ENCODE measurements around the gene CLIP2.
"Not testable (repeated sequence)": the region's sequence is repeated elsewhere in the genome, so short reads cannot be mapped to it uniquely, and the experiment has no call there.

The CLIP2 gene

DNA sequence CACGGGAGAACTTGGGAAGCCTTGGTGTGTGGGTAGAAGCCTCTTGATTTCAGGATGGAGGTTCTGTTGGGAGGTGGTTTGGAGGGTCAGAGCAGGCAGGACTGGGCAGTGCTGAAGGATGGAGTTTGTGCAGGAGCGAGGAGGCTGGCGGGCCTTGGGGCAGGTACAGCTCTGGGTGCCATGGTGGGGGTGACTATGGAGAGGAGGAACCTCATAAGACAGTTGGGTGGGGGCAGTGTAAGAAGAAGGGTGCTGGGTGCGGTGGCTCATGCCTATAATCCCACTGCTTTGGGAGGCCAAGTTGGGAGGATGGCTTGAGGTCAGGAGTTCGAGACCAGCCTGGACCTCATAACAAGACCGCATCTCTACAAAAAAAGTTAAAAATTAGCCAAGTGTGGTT lies 109.8 kb downstream of the CLIP2 start:
- no peak for DNase-seq (ENCODE audit: low read depth in 2 of 2)
- TF ChIP-seq, protein P1, sequence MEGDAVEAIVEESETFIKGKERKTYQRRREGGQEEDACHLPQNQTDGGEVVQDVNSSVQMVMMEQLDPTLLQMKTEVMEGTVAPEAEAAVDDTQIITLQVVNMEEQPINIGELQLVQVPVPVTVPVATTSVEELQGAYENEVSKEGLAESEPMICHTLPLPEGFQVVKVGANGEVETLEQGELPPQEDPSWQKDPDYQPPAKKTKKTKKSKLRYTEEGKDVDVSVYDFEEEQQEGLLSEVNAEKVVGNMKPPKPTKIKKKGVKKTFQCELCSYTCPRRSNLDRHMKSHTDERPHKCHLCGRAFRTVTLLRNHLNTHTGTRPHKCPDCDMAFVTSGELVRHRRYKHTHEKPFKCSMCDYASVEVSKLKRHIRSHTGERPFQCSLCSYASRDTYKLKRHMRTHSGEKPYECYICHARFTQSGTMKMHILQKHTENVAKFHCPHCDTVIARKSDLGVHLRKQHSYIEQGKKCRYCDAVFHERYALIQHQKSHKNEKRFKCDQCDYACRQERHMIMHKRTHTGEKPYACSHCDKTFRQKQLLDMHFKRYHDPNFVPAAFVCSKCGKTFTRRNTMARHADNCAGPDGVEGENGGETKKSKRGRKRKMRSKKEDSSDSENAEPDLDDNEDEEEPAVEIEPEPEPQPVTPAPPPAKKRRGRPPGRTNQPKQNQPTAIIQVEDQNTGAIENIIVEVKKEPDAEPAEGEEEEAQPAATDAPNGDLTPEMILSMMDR (IDR thresholded peaks at IDR 0.05; ENCODE audit: low read depth, low read length), result no peak
- H3K4me3 ChIP-seq (replicated peaks in 1 of 2; ENCODE audit: low read depth in 2 of 2, low read length in 2 of 2), result no peak overlapping the region

DNA sequence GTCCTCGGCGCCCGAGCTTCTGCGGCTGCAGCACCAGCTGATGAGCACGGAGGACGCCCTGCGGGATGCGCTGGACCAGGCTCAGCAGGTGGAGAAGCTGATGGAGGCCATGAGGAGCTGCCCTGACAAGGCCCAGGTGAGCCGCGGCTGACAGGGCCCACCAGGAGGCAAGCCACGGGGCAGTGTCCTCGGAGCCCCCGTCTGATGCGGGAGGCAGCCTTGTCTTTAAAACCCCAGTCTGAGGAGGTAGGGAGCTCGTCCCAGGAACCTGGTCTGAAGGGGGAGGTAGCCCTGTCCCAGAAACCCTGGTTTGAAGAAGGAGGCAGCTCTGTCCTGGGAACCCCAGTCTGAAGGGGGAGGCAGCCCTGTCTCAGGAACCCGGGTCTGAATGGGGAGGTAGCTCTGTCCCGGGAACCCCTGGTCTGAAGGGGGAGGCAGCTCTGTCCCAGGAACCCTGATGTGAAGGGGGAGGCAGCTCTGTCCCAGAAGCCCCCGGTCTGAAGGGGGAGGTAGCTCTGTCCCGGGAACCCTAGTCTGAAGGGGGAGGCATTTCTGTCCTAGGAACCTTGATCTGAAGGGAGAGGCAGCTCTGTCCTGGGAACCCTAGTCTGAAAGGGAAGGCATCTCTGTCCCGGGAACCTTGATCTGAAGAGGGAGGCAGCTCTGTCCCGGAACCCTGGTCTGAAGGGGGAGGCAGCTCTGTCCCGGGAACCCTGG lies 111.4 kb downstream of the CLIP2 start:
- TF ChIP-seq, protein P1 (IDR thresholded peaks at IDR 0.05; ENCODE audit: low read depth, low read length), result no peak

DNA sequence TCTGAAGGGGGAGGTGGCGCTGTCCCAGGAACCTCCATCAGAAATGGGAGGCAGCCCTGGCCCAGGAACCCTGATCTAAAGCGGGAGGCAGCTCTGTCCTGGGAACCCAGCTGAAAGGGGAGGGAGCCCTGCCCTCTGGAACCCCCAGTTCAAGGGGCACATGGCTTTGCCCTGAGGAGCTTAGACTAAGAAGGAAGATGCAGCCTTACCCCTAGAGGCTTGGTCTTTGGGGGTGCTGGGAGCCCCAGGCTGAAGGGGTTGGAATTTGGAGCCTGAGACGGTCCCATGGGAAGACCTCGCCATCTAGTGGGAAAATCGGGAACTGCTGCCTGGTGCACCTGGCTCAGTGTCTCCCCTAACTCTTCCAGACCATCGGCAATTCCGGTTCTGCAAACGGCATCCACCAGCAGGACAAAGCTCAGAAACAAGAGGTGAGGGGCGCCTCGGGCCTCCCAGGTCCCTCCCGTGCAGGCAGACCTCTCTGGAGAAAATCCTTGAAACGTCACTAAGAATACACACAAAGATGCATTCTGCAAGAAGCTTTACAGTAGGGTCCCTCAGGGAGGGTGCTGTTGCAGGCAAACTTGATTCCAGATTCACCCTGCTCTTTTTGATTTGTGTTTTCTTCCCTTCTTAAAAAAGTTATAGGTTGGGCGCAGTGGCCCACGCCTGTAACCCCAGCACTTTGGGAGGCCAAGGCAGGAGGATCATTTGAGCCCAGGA lies 112.1 kb downstream of the CLIP2 start:
- TF ChIP-seq, protein P1 (IDR thresholded peaks at IDR 0.05; ENCODE audit: low read depth, low read length), result peak; percentile 98
- H3K4me3 ChIP-seq (replicated peaks in 1 of 2; ENCODE audit: low read depth in 2 of 2, low read length in 2 of 2), result no peak overlapping the region
- peak; percentile 61 to 66 for DNase-seq (ENCODE audit: low read depth in 2 of 2)

More for the DNA sequence above, 111.4 kb downstream of the CLIP2 start:
- no peak for DNase-seq (ENCODE audit: low read depth in 2 of 2)
- no peak overlapping the region for H3K4me3 ChIP-seq (replicated peaks in 1 of 2; ENCODE audit: low read depth in 2 of 2, low read length in 2 of 2)

DNA sequence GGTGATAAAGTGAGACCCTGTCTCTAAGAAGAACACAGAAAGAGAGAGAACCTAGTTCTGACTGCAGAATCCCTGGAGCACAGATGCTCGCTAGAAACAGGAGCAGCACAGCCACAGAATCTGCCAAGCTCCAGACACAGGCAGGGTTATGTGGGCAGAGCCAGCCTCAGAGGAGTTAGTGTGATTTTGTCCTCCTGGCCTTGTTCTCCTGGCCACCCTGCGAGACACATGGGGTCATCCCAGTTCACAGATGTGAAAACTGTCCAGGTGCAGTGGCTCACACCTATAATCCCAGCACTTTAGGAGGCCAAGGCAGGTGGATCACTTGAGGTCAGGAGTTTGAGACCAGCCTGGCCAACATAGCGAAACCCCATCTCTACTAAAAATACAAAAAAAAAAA lies 113.5 kb downstream of the CLIP2 start:
- H3K4me3 ChIP-seq (replicated peaks in 1 of 2; ENCODE audit: low read depth in 2 of 2, low read length in 2 of 2); DNase-seq (ENCODE audit: low read depth in 2 of 2): not testable (repeated sequence)

DNA sequence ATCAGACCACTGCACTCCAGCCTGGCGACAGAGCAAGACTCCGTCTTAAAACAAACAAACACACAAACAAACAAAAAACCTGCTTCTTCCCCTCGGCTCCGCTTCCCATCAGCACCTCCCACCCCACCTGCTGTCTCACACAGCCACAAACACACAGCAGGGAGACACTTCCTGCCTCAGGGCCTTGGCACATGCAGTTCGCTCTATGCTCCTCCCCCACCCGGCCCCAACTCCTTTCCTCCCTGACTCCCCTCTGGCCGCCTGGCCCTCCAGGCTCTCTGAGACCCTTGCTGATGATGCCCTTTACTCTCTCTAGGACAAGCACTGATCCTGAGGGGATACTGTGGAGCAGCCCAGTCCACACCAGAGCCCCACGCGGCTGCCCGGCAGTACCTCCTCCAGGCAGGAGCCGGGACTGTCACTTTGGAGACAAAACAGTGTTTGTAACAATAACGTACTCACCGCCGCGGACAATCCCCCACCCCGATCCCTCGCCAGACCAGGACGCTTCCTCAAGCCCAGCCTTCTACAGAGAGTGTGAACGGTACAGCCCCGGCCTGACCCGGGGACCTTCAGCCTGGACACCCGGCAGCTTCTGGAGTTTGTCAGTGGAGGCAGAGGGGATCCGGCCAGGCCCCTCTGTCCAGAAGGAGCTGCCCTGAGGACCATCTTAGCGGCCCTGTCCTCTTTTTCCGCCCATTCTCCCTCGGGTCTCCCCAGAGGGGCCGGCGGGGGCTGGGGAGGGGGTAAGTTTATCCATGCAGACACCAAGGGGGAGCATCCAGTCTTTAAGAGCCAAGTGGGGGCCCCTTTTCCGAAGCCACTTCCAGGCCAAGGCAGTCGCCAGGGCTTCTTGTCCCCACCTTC lies 114.5 kb downstream of the CLIP2 start:
- TF ChIP-seq, protein P1 (IDR thresholded peaks at IDR 0.05; ENCODE audit: low read depth, low read length), result no peak
- DNase-seq (ENCODE audit: low read depth in 2 of 2), result no peak
- no peak overlapping the region for H3K4me3 ChIP-seq (replicated peaks in 1 of 2; ENCODE audit: low read depth in 2 of 2, low read length in 2 of 2)

DNA sequence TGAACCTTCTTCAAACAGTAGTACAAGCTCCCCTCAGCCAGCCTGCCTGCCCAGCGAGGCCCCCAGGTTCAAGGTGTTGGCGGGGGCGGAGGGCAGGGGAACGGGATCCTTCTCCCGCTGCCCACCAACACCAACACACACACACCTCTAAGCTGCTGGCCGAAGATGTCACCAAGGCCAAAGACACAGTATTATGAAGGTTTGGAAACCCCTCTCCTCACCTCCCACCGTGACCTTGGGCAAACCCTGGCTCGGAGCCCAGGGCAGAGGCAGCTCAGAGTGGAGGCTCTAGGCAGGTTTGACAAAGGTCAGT lies 115.1 kb downstream of the CLIP2 start:
- DNase-seq (ENCODE audit: low read depth in 2 of 2), result no peak
- no peak overlapping the region for H3K4me3 ChIP-seq (replicated peaks in 1 of 2; ENCODE audit: low read depth in 2 of 2, low read length in 2 of 2)
- TF ChIP-seq, protein P1 (IDR thresholded peaks at IDR 0.05; ENCODE audit: low read depth, low read length), result no peak

DNA sequence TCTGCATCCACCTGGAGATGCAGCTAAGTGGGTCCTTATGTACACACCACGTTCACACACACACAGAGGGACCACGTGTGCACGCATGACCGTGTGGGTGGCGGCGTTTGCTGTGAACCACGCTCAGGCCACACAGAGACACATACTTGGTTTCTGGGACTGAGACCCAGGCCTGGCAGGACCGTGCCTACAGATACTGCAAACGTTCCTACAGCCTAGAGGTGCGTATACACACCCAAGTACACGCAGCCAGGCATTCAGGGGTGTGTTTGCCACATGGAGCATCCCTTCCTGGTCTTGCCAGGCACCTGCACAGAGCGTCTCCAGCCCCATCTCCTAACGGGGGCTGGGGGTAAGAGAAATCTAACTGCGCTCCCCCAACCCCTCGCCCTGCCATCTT lies 115.5 kb downstream of the CLIP2 start:
- no peak overlapping the region for H3K4me3 ChIP-seq (replicated peaks in 1 of 2; ENCODE audit: low read depth in 2 of 2, low read length in 2 of 2)
- TF ChIP-seq, protein P1 (IDR thresholded peaks at IDR 0.05; ENCODE audit: low read depth, low read length), result no peak
- no peak for DNase-seq (ENCODE audit: low read depth in 2 of 2)
